Mesenchymal stem cell (in vitro differentiated cells and primary cell): Measurements from ENCODE around the gene GPR108.
A peak's percentile ranks its signal among the peaks of the same experiment; 100 is the strongest.

Experiments
- DNase-seq: peaks from one replicate; pipeline ENCODE4 v3.0.0-alpha.2; 2013
- H2AFZ ChIP-seq: one replicate; pipeline ENCODE4 v1.6.1; 2013; ENCODE audit warnings: low read depth, mild to moderate bottlenecking, control low read depth, inconsistent platforms, low read length, moderate library complexity
- H2AK5ac ChIP-seq: 2 replicates; pipeline ENCODE4 v1.6.1; 2013; ENCODE audit warnings: low read length, moderate library complexity, mild to moderate bottlenecking, inconsistent platforms; ENCODE audit not compliant: severe bottlenecking
- H2BK120ac ChIP-seq: one replicate; pipeline ENCODE4 v1.6.1; 2013; ENCODE audit warnings: low read depth, mild to moderate bottlenecking, inconsistent platforms, low read length, moderate library complexity
- H2BK12ac ChIP-seq, 2 experiments: one replicate each; pipeline ENCODE4 v1.6.1; 2013; ENCODE audit warnings: inconsistent platforms in 2 of 2, low read length in 2 of 2, mild to moderate bottlenecking in 2 of 2, moderate library complexity in 2 of 2, control low read depth in 1 of 2
- H2BK15ac ChIP-seq: one replicate; pipeline ENCODE4 v1.6.1; 2013; ENCODE audit warnings: mild to moderate bottlenecking, low read depth, inconsistent platforms; ENCODE audit not compliant: poor library complexity, severe bottlenecking
- H2BK5ac ChIP-seq: 2 replicates; pipeline ENCODE4 v1.6.1; 2013; ENCODE audit warnings: low read depth, mild to moderate bottlenecking, low read length, control low read depth, inconsistent platforms; ENCODE audit not compliant: poor library complexity, severe bottlenecking
- H3K14ac ChIP-seq, 2 experiments: one replicate each; pipeline ENCODE4 v1.6.1; 2013; ENCODE audit warnings: inconsistent platforms in 2 of 2, low read length in 2 of 2, control low read depth in 1 of 2, mild to moderate bottlenecking in 1 of 2, moderate library complexity in 1 of 2
- H3K18ac ChIP-seq, 2 experiments: one replicate each; pipeline ENCODE4 v1.6.1; 2013; ENCODE audit warnings: inconsistent platforms in 2 of 2, low read length in 2 of 2, control low read depth in 1 of 2, low read depth in 1 of 2, mild to moderate bottlenecking in 1 of 2
- H3K23ac ChIP-seq, 2 experiments: one replicate each; pipeline ENCODE4 v1.6.1; 2013; ENCODE audit warnings: inconsistent platforms in 2 of 2, low read length in 2 of 2, mild to moderate bottlenecking in 2 of 2, moderate library complexity in 2 of 2, control low read depth in 1 of 2
- H3K27ac ChIP-seq: 2 replicates; pipeline ENCODE4 v1.5.1; 2013; ENCODE audit warnings: mild to moderate bottlenecking, moderate library complexity, low read length, control low read depth, inconsistent platforms; ENCODE audit not compliant: poor library complexity, severe bottlenecking
- H3K27me3 ChIP-seq, 2 experiments: 2 replicates each; pipeline versions ENCODE4 v1.6.1 to v1.7.0; 2013; ENCODE audit warnings: low read length in 2 of 2, mild to moderate bottlenecking in 2 of 2, moderate library complexity in 2 of 2, control low read depth in 1 of 2, inconsistent platforms in 1 of 2; ENCODE audit not compliant: control insufficient read depth in 1 of 2, insufficient read depth in 1 of 2
- H3K36me3 ChIP-seq, 2 experiments: 2 replicates each; pipeline versions ENCODE4 v1.6.1 to v1.7.0; 2013; ENCODE audit warnings: low read length in 2 of 2, control low read depth in 1 of 2, inconsistent platforms in 1 of 2, low read depth in 1 of 2, mild to moderate bottlenecking in 1 of 2; ENCODE audit not compliant: insufficient read depth in 2 of 2, control insufficient read depth in 1 of 2
- H3K4ac ChIP-seq, 2 experiments: one replicate each; pipeline ENCODE4 v1.6.1; 2013; ENCODE audit warnings: inconsistent platforms in 2 of 2, low read length in 2 of 2, mild to moderate bottlenecking in 2 of 2, moderate library complexity in 2 of 2, control low read depth in 1 of 2, low read depth in 1 of 2
- H3K4me1 ChIP-seq: 2 replicates; pipeline ENCODE4 v1.6.1; 2013; ENCODE audit warnings: low read depth, low read length, control low read depth; ENCODE audit not compliant: control insufficient read depth, insufficient read depth
- H3K4me2 ChIP-seq: 2 replicates; pipeline ENCODE4 v1.6.1; 2013; ENCODE audit warnings: low read length, mild to moderate bottlenecking, inconsistent platforms; ENCODE audit not compliant: poor library complexity, severe bottlenecking
- H3K4me3 ChIP-seq, 2 experiments: 2 replicates each; pipeline versions ENCODE4 v1.5.1 to v1.7.0; 2013; ENCODE audit warnings: low read length in 2 of 2, mild to moderate bottlenecking in 2 of 2, control low read depth in 1 of 2, low read depth in 1 of 2; ENCODE audit not compliant: insufficient read depth in 1 of 2
- H3K79me1 ChIP-seq: replicated peaks from 2 replicates; pipeline ENCODE4 v1.6.1; 2013; ENCODE audit warnings: mild to moderate bottlenecking, control low read depth, low read length, inconsistent platforms; ENCODE audit not compliant: poor library complexity, severe bottlenecking
- H3K9ac ChIP-seq: 2 replicates; pipeline ENCODE4 v1.7.0; 2013; ENCODE audit warnings: mild to moderate bottlenecking, low read length, moderate library complexity
- H3K9me3 ChIP-seq: 2 replicates; pipeline ENCODE4 v1.7.0; 2013; ENCODE audit warnings: mild to moderate bottlenecking, low read length; ENCODE audit not compliant: control insufficient read depth
- H4K8ac ChIP-seq: one replicate; pipeline ENCODE4 v1.6.1; 2013; ENCODE audit warnings: inconsistent platforms, mild to moderate bottlenecking, low read length, moderate library complexity
- H4K91ac ChIP-seq: one replicate; pipeline ENCODE4 v1.6.1; 2013; ENCODE audit warnings: mild to moderate bottlenecking, low read length, inconsistent platforms
- WGBS: methylation state at CpG from one replicate; pipeline ENCODE4 v1.1.7; 2013; ENCODE audit warnings: mixed read lengths; 5-methylcytosine and 5-hydroxymethylcytosine counted together

The GPR108 gene

GRCh38 chr19:6736169-6736916 is 1.0 kb downstream of the GPR108 start:
- peak overlapping the region; percentile 45 for H2BK120ac ChIP-seq
- peaks cover 38% of the 10 kb centered on the region for H3K4me1 ChIP-seq
- WGBS: 39% methylated on average over 25 of the region's 25 CpGs
- H2AFZ ChIP-seq: no peak overlapping the region
- peaks cover 28% of the 10 kb centered on the region for H3K79me1 ChIP-seq
- no peak overlapping the region for H2AK5ac ChIP-seq
- no peak overlapping the region for H2BK5ac ChIP-seq
- H3K9ac ChIP-seq: peak overlapping the region; percentile 97
- peak overlapping the region in 1 of 2 experiments; percentile 62 for H3K14ac ChIP-seq
- peak; percentile 96 for DNase-seq
- H3K36me3 ChIP-seq: peaks cover 30 to 34% of the 10 kb centered on the region in 2 experiments
- H4K8ac ChIP-seq: peak overlapping the region; percentile 28
- H3K23ac ChIP-seq: no peak overlapping the region
- H4K91ac ChIP-seq: no peak overlapping the region
- no peaks in the 10 kb centered on the region for H3K27me3 ChIP-seq
- H3K4ac ChIP-seq: peak overlapping the region in 1 of 2 experiments; percentile 72
- H3K27ac ChIP-seq: peak overlapping the region; percentile 75
- H3K9me3 ChIP-seq: no peaks in the 10 kb centered on the region
- peak overlapping the region in 1 of 2 experiments; percentile 47 for H2BK12ac ChIP-seq
- H2BK15ac ChIP-seq: peak overlapping the region; percentile 70
- H3K4me3 ChIP-seq: peak overlapping the region; percentile 87 to 93
- peak overlapping the region; percentile 97 for H3K4me2 ChIP-seq
- peak overlapping the region; percentile 35 to 98 for H3K18ac ChIP-seq

- Histone ChIP-seq H2AFZ (no peak overlapping the region), H2BK12ac (no peak overlapping the region), H2AK5ac (peak overlapping the region; percentile 55), H3K27me3 (no peaks in the 10 kb centered on the region), H3K4ac (peak overlapping the region in 1 of 2 experiments; percentile 72), H3K9ac (peak overlapping the region; percentile 97), H3K27ac (no peak overlapping the region), H3K36me3 (peaks cover 34 to 44% of the 10 kb centered on the region in 2 experiments), H3K4me2 (peak overlapping the region; percentile 7), H2BK5ac (no peak overlapping the region), H3K18ac (no peak overlapping the region), H2BK120ac (peak overlapping the region; percentile 15), H3K9me3 (no peaks in the 10 kb centered on the region), H3K79me1 (peaks cover 30% of the 10 kb centered on the region), H4K8ac (peak overlapping the region; percentile 35), H3K23ac (no peak overlapping the region), H3K4me1 (peaks cover 38% of the 10 kb centered on the region), H2BK15ac (no peak overlapping the region), H4K91ac (no peak overlapping the region), H3K14ac (no peak overlapping the region), H3K4me3 (peak overlapping the region in 1 of 2 experiments; percentile 93)
- WGBS: 80% methylated on average over 10 of the region's 15 CpGs
- DNase-seq: peak; percentile 16
These were observed 2.0 kb downstream of the GPR108 start for GRCh38 chr19:6735181-6735911.

GRCh38 chr19:6734096-6734696 is 3.2 kb downstream of the GPR108 start:
- Histone ChIP-seq H3K4ac (no peak overlapping the region), H3K27ac (no peak overlapping the region)
- 90% methylated on average over 20 of the region's 20 CpGs for WGBS

More at GRCh38 chr19:6734096-6734696, 3.2 kb downstream of the GPR108 start:
- no peak overlapping the region for H4K91ac ChIP-seq
- H2AK5ac ChIP-seq: no peak overlapping the region
- H3K14ac ChIP-seq: no peak overlapping the region
- no peaks in the 10 kb centered on the region for H3K27me3 ChIP-seq
- H2BK15ac ChIP-seq: no peak overlapping the region
- peaks cover 38% of the 10 kb centered on the region for H3K4me1 ChIP-seq
- no peak overlapping the region for H3K23ac ChIP-seq
- H2BK120ac ChIP-seq: no peak overlapping the region
- H3K4me3 ChIP-seq: no peak overlapping the region
- H3K9ac ChIP-seq: no peak overlapping the region
- no peak overlapping the region for H2BK5ac ChIP-seq
- H4K8ac ChIP-seq: no peak overlapping the region
- H3K18ac ChIP-seq: no peak overlapping the region
- no peak overlapping the region for H3K4me2 ChIP-seq
- DNase-seq: no peak
- peaks cover 27% of the 10 kb centered on the region for H3K79me1 ChIP-seq
- peaks cover 37 to 53% of the 10 kb centered on the region in 2 experiments for H3K36me3 ChIP-seq
- H2AFZ ChIP-seq: no peak overlapping the region
- H2BK12ac ChIP-seq: no peak overlapping the region
- H3K9me3 ChIP-seq: no peaks in the 10 kb centered on the region
